Mucosa of gallbladder (tissue), 1 donor: ENCODE data around the gene NPHP3. TPM values are rescaled to one million over a fixed set of nuclear protein-coding genes. Genes with fewer than 3 reads are reported as not detected.

Experiments
- DNase-seq: peaks from one replicate; pipeline ENCODE4 v3.0.0-alpha.2; 2020; ENCODE audit warnings: low spot score
- total RNA-seq: library from RNA; stranded (reverse); gene quantifications from one replicate; pipeline ENCODE4 v1.2.1, GENCODE V29; 2021
- donor health status: DM: no; HTN: no; CAD: no.

The NPHP3 gene
- total RNA-seq, 1 donor from 2014 or later: 19.2 TPM

GRCh38 chr3:132690040-132690439 lies 32.2 kb downstream of the NPHP3 start:
- DNase-seq: no peak

- DNase-seq: no peak
Observed at GRCh38 chr3:132682201-132682600, 40.0 kb downstream of the NPHP3 start.

GRCh38 chr3:132681421-132681820 lies 40.8 kb downstream of the NPHP3 start:
- DNase-seq: no peak

- DNase-seq: no peak
Observed at GRCh38 chr3:132679911-132680310, 42.3 kb downstream of the NPHP3 start.

GRCh38 chr3:132675408-132675807 lies 46.8 kb downstream of the NPHP3 start:
- no peak for DNase-seq

DNA sequence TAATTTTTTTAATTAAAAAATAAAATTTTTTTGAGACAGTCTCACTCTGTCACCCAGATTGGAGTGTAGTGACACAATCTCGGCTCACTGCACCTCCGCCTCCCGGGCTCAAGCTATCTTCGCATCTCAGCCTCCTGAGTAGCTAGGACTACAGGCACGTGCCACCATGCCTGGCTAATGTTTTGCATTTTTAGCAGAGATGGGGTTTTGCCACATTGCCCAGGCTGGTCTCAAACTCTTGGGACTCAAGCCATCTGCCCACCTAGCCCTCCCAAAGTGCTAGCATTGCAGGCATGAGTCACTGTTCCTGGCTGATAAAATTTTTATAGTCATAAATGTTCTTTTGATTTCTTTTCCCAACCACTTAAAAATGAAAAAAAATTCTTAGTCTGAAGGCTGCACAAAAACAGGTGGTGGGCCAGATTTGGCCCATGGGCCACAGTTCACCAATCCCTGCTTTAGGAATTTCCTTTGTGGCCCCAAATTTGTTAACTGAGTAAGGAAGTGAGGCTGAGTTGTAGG lies 52.9 kb downstream of the NPHP3 start:
- no peak for DNase-seq

- no peak for DNase-seq
Observed at GRCh38 chr3:132665230-132665745, 56.9 kb downstream of the NPHP3 start.

DNA sequence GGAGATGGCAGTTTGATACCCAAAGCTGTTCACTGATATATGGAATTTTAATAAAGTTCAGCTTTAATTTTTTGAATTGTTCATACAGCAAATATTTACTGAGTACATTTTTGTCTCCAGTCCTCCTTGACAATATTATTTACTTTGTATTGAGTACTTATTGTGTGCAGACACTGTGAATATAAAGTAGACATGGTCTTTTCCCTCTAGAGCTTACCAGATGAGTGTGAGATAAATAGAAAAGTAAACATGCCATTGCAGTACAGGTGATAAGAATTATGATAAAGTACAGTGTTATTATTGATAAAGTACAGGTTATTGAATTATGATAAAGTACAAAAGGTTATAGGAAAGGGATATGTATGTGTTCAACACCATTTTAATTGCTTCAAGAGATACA lies 60.0 kb downstream of the NPHP3 start:
- no peak for DNase-seq

DNA sequence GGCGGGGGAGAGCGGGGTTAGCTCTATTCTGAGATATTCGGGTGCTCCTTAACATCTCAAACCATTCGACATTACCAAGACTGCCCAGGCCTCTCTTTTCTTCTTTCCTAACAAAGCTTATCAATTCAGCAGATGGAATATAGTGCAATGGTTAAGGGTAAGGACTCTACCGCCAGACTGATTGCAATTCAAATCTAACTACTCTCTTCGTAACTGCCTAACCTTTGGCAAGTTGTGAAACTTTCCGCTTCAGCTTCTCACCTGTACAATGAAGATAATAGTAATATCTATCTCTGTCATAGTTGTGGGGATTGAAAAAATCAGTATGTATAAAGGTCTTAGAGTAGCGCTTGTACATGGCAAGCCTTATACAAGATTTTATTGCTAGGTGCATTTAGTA lies 61.1 kb downstream of the NPHP3 start:
- DNase-seq: no peak

- DNase-seq: no peak
Observed at GRCh38 chr3:132660811-132661070, 61.5 kb downstream of the NPHP3 start.

DNA sequence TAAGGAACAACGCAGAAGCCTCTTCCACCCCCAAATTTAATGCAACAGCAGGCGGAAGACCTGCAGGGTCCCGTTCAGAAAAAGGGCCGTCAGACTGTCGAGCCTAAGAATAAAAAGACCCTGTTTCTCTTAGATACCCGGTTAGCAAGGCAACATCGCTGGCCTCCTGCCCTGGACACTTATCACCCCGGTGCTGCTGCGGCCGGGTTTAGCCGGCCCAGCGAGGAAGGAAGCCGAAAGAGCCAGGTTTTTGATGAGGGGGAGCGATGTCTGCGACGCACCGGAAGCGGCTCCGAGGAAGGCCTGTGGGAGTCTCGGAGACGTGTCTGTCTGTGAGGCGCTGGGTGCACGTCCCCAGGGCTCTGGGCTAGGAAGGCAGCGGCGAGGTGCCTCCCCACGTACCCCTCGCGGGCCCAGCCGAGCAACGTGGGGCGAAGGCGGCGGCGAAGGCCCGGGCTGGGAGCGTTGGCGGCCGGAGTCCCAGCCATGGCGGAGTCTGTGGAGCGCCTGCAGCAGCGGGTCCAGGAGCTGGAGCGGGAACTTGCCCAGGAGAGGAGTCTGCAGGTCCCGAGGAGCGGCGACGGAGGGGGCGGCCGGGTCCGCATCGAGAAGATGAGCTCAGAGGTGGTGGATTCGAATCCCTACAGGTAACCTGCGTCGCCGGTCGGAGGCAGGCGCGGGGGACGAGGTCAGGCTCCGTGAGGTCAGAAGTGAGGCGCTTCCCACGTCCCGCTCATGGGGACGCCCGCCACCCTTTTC lies 62.0 kb downstream of the NPHP3 start, which contains the start of gene UBA5:
UBA5 (plus strand) TSS at position 278 of the 759 bp plus-strand sequence; CDS start at position 487, 209 bp downstream.
- DNase-seq: peak; percentile 55

GRCh38 chr3:132659365-132660051 lies 62.7 kb downstream of the NPHP3 start, which contains the start of gene ACAD11:
ACAD11 (minus strand) TSS chr3:132659809; CDS start chr3:132659751, 58 bp downstream.
- DNase-seq: peak; percentile 63

- DNase-seq: no peak
Observed at GRCh38 chr3:132659000-132659364, 63.2 kb downstream of the NPHP3 start.

- DNase-seq: no peak
Observed at GRCh38 chr3:132657869-132658747, 64.1 kb downstream of the NPHP3 start.

DNA sequence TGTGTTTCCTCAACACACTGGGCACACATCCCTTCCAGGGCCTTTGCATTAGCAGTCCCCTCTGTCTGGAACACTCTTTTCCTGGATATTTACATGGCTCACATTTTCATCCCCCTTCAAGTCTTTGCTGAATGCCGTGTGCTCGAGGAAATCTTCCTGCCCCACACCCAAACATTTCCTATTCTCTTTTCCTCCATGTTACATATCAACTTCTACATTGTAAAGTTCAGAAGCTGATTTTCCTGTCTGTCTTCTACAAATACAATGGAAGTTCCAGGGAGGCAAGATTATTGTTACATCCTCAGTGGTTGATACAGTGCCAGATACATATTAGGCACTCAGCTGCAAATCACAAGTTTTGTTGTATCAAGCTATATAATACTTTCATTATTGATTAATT lies 66.7 kb downstream of the NPHP3 start:
- no peak for DNase-seq

GRCh38 chr3:132654721-132655120 lies 67.5 kb downstream of the NPHP3 start:
- DNase-seq: no peak

DNA sequence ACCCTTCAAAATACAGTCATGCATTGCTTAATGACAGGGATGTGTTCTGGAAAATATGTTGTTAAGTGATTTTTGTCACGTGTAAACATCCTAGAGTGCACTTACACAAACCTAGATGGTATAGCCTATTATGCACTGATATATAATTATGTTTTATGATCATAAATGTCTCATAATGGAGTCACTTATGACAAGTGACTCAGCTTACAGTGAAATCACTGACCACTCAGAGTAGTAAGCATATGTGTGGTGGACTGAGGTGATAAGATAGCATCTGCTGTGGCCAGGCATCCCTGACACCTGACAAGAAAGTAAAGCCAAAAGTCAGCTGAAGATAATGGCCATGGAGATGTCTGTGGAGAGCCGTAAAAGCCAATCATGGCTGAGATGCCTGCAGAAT lies 68.0 kb downstream of the NPHP3 start:
- no peak for DNase-seq

- DNase-seq: no peak
Observed at GRCh38 chr3:132652640-132653270, 69.5 kb downstream of the NPHP3 start.

GRCh38 chr3:132650153-132650552 lies 72.1 kb downstream of the NPHP3 start:
- no peak for DNase-seq

GRCh38 chr3:132645058-132645457 lies 77.2 kb downstream of the NPHP3 start:
- DNase-seq: no peak

- no peak for DNase-seq
Observed at GRCh38 chr3:132643366-132643765, 78.8 kb downstream of the NPHP3 start.

DNA sequence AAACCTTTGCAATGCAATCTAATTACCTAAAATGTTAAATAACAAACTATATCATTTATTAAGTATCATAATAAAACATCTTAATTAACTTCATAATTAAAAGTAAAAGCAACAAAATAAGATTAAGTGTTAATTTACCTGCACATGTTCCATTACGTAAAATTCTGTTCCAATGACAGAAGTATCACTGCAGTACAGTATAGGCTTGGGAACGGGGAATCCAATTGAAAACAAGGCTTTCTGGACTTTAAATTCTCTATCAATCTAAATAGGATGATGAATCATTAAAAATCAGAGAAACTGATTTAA lies 79.7 kb downstream of the NPHP3 start:
- no peak for DNase-seq
